HTR-8/SVneo (cell line): ENCODE measurements around the gene CSNK1G2.
"Not testable (repeated sequence)": the region's sequence is repeated elsewhere in the genome, so short reads cannot be mapped to it uniquely, and the experiment has no call there.

Source experiments
- DNase-seq: peaks from one replicate; pipeline ENCODE4 v3.0.0; 2011; ENCODE audit warnings: low spot score, mixed read lengths; ENCODE audit not compliant: insufficient read length
- FAIRE-seq: peaks from 2 replicates; lab custom pipeline; 2011; peaks lifted over from hg19 to GRCh38; lab: Jason Lieb, UNC

Gene CSNK1G2

DNA sequence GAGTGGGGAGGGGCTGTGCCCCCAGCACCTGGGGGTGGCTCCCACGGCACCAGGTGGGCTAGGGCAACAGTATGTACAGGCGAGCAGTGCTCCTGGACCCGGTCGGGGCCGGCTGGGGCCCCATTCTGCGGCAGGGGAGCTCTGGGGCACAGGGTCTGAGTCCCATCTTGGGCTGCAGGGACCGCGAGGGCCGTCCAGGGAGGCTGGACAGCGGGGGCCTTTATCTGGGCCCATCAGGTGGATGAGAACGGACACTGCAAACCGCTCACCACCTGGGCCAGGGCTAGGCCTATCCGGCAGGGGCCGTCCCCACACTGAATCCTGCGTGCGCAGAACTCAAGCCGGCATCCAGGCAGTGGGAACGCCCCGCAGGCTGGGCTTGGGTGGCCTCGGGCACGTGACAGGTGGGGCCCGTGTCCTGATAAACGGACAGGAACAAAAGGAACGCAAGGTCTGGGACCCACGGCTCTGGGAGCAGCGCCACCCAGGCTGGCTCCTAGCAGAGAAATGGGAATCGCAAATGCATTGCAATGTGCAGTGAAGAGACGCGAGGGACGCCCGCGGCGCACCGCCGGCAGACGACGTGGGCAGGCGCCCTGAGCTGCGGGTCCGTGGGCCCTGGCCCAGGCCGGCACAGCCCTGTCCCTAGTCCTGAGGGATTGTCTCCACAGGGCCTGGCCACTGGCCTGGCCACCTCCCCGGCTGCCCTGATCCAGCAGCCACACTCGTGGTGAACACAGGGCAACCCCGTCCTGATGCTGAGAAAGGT is 44.8 kb downstream of the CSNK1G2 start:
- FAIRE-seq (no peak), DNase-seq (no peak)

DNA sequence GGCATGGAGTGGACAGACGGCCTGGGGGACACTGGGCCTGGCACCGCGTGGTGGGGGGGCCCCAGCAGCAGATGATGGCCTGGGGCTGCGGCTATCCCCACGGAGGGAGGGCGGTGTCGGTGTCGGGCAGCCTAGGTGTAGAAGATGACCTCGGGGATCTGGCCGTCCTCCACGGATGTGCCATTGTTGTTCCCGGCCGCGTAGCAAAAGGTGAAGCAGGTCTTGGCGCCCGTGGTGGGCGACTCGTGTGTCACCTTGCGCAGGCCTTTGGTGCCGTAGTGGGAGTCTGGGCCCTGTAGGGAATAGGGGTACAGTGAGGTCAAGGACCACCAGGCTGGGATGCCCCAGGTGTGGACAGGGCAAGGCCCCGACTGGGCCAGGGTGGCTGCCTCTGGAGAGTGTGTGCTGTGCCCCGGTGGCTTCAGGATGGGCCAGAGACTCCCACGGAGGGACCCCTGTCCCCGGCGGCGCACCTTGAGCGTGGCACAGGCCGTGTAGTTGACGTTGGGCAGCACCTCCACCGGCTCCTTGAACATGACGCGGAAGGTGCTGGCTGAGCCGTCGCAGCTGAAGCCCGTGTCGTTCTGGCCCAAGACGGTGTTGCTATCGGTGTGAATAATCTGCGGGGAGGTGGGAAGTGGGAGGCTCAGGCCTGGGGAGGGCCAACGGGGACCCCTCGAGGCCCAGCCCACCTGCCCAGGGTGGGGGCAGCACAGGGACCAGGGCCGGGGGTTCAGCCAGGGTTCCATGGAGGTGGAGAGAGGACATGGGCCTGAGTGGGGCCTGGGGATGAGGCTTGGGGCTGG is 45.6 kb downstream of the CSNK1G2 start:
- FAIRE-seq = no peak
- DNase-seq = no peak

- DNase-seq (no peak), FAIRE-seq (no peak)
Observed at GRCh38 chr19:1987197-1988187, 46.5 kb downstream of the CSNK1G2 start.

GRCh38 chr19:1988464-1988863 is 47.5 kb downstream of the CSNK1G2 start:
- not testable (repeated sequence) for FAIRE-seq

GRCh38 chr19:1989513-1990229 is 48.7 kb downstream of the CSNK1G2 start:
- FAIRE-seq = no peak
- no peak for DNase-seq

More at GRCh38 chr19:1988464-1988863, 47.5 kb downstream of the CSNK1G2 start:
- DNase-seq = not testable (repeated sequence)

GRCh38 chr19:1990230-1991017 is 49.5 kb downstream of the CSNK1G2 start:
- DNase-seq (no peak), FAIRE-seq (no peak)

GRCh38 chr19:1991018-1991913 is 50.3 kb downstream of the CSNK1G2 start:
- FAIRE-seq = no peak
- no peak for DNase-seq

- DNase-seq (no peak), FAIRE-seq (no peak)
Observed at GRCh38 chr19:1992759-1993260, 51.8 kb downstream of the CSNK1G2 start.

DNA sequence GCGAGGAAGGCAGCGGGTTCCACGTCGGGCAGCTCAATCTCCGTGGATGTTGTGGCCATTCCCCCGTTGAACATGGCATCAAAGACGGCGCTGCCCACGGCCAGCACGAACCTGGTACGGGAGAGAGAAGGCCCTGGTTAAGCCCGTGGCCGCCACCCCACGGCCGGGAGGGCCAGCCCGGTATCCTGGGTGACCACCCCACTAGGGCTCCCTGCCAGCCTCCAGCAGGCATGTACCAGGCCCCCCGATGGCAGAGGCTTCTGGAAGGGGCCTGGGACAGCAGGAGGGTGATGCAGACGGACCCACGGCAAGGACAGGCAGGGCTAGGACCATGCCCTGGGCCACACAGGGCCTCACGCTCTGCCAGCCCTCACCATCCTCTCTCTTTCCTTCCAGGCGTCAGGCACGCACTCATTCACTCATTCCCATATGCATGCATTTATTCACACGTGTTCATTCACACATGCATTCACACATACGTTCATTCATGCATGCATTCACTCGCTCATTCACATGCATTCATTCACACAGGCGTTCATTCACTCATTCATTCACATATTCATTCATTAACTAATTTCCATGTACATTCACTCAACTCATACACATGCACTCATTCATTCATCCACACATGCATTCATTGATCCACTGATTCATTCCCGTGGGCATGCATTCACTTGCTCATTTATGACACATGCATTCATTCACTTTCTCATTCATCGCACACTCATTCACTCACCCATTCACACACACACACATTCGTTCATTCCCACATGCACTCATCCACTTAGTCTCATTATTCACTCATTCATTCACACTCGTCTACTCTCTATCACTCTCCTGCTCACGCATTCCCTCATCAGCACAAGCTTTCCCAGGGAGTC is 56.6 kb downstream of the CSNK1G2 start:
- no peak for DNase-seq

GRCh38 chr19:1998712-1999708 is 58.0 kb downstream of the CSNK1G2 start:
- FAIRE-seq = no peak

More for the DNA sequence above, 56.6 kb downstream of the CSNK1G2 start:
- FAIRE-seq = no peak

GRCh38 chr19:1999856-2000515 is 59.0 kb downstream of the CSNK1G2 start:
- DNase-seq = no peak

More at GRCh38 chr19:1998712-1999708, 58.0 kb downstream of the CSNK1G2 start:
- no peak for DNase-seq

DNA sequence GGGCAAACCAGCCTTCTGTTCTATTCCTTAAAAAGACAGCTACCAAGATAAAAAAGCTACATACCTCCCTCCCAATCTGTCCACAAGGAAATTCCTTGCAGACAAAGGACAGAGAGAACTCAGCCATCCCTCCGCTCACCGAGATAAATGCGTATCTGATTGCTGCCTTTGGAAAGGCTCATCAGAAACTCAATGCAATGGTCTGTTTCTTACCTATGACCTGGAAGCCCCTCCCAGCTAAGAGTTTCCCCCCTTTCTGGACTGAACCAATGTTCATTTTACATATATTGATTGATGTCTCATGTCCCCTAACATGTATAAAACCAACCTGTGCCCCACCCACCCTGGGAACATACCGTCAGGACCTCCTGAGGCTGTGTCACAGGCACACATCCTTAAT is 62.9 kb downstream of the CSNK1G2 start:
- DNase-seq (no peak), FAIRE-seq (no peak)

More at GRCh38 chr19:1999856-2000515, 59.0 kb downstream of the CSNK1G2 start:
- no peak for FAIRE-seq

- no peak for DNase-seq
- FAIRE-seq = no peak
Observed at GRCh38 chr19:2010135-2010668, 69.2 kb downstream of the CSNK1G2 start.

DNA sequence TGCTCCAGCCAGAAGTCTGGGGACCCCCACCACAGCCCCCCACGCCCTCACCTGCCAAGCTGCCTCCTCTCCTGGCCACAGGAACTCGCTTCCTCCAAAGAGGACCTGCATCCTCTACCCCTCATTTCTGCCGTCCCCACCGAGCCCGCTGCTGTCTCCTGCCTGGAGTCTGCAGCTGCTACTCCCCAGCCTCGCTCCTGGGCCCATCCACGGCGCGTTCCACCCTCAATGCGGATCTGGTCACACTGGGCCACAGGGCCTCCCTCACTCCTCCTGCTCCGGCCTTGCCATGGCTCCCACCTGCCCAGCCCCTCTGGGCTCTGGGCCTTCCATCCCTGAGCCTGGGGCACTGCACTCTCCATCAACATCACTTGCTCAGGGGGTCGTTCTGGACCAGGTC is 70.2 kb downstream of the CSNK1G2 start:
- no peak for DNase-seq
- no peak for FAIRE-seq
